Measurements from ENCODE around the gene TMEM179. TPM values are rescaled to one million over a fixed set of nuclear protein-coding genes. Genes with fewer than 3 reads are reported as not detected.
"Not testable (repeated sequence)": the region's sequence is repeated elsewhere in the genome, so short reads cannot be mapped to it uniquely, and the experiment has no call there.

Gene TMEM179
- total and polyA plus RNA-seq, 2 donors (not counting 1 experiment from before 2014, with no cell fraction given), result not detected

GRCh38 chr14:104638190-104638589, 33.6 kb upstream of the TMEM179 start:
- Histone ChIP-seq H3K27me3 (replicated peaks in 1 of 4; ENCODE audit: control extremely low read depth in 1 of 4, control insufficient read depth in 3 of 4, insufficient read depth in 4 of 4, low read length in 3 of 4) (peaks cover 0 to 15% (median 0%) of the 10 kb centered on the region in 4 experiments), H3K79me2 (ENCODE audit: control insufficient read depth, insufficient read depth, low read length) (no peaks in the 10 kb centered on the region), H2AFZ (ENCODE audit: insufficient read depth, low read depth, low read length, poor library complexity, severe bottlenecking) (no peak overlapping the region), H3K9ac (ENCODE audit: low read length) (no peak overlapping the region), H3K4me3 (ENCODE audit: control extremely low read depth in 1 of 5, extremely low read depth in 1 of 5, insufficient read depth in 1 of 5, low read depth in 2 of 5, low read length in 4 of 5) (no peak overlapping the region), H3K27ac (ENCODE audit: low read length in 2 of 2) (no peak overlapping the region), H3K9me3 (ENCODE audit: control extremely low read depth in 1 of 3, control insufficient read depth in 2 of 3, insufficient read depth in 1 of 3, low read length in 2 of 3) (no peaks in the 10 kb centered on the region), H4K20me1 (ENCODE audit: control insufficient read depth, insufficient read depth, low read length, poor library complexity, severe bottlenecking) (no peaks in the 10 kb centered on the region), H3K4me2 (replicated peaks; ENCODE audit: low read depth, low read length, poor library complexity, severe bottlenecking) (no peak overlapping the region), H3K36me3 (replicated peaks in 1 of 2; ENCODE audit: control extremely low read depth in 1 of 2, control insufficient read depth in 1 of 2, extremely low read depth in 1 of 2, insufficient read depth in 2 of 2, low read length in 1 of 2) (no peaks in the 10 kb centered on the region), H3K4me1 (ENCODE audit: control insufficient read depth in 2 of 2, insufficient read depth in 2 of 2, low read length in 2 of 2) (peaks cover 16 to 18% of the 10 kb centered on the region in 2 donors)
- intact Hi-C loops (cut with micrococcal nuclease), result no loop called here
- DNase-seq (no peak), ATAC-seq (ENCODE audit: low read depth) (no peak)
- TF ChIP-seq CTCF (IDR thresholded peaks at IDR 0.05) (no peak), EZH2 (IDR thresholded peaks at IDR 0.05; ENCODE audit: borderline replicate concordance, insufficient read depth, low read depth, low read length, poor library complexity, severe bottlenecking) (no peak)
- Mint-ChIP-seq H3K4me1 (peaks cover 7% of the 10 kb centered on the region), H3K27ac (no peak overlapping the region), H3K9me3 (ENCODE audit: insufficient read depth) (no peaks in the 10 kb centered on the region), H3K27me3 (peaks cover 9% of the 10 kb centered on the region), H3K4me3 (no peak overlapping the region)
- WGBS (ENCODE audit: insufficient coverage), result 77% methylated on average over 8 of the region's 12 CpGs
- POLR2A ChIA-PET, result no interaction called here
- CTCF ChIA-PET, result interaction anchor here (1.1 to 2.1 kb wide), 2 partner anchors 71 to 560 kb away, joined by 3 to 7 read pairs; no protein-coding TSS in a partner anchor

GRCh38 chr14:104637546-104638003, 33.0 kb upstream of the TMEM179 start:
- peaks cover 9% of the 10 kb centered on the region for H3K27me3 Mint-ChIP-seq
- no peaks in the 10 kb centered on the region for H3K9me3 ChIP-seq (ENCODE audit: control extremely low read depth in 1 of 3, control insufficient read depth in 2 of 3, insufficient read depth in 1 of 3, low read length in 2 of 3)
- H4K20me1 ChIP-seq (ENCODE audit: control insufficient read depth, insufficient read depth, low read length, poor library complexity, severe bottlenecking), result no peaks in the 10 kb centered on the region
- no peak overlapping the region for H2AFZ ChIP-seq (ENCODE audit: insufficient read depth, low read depth, low read length, poor library complexity, severe bottlenecking)
- H3K27ac Mint-ChIP-seq, result no peak overlapping the region
- TF ChIP-seq CTCF (IDR thresholded peaks at IDR 0.05) (no peak), EZH2 (IDR thresholded peaks at IDR 0.05; ENCODE audit: borderline replicate concordance, insufficient read depth, low read depth, low read length, poor library complexity, severe bottlenecking) (no peak)
- H3K4me3 ChIP-seq (ENCODE audit: control extremely low read depth in 1 of 5, extremely low read depth in 1 of 5, insufficient read depth in 1 of 5, low read depth in 2 of 5, low read length in 4 of 5), result no peak overlapping the region
- intact Hi-C loops (cut with micrococcal nuclease), result no loop called here
- H3K27me3 ChIP-seq (replicated peaks in 1 of 4; ENCODE audit: control extremely low read depth in 1 of 4, control insufficient read depth in 3 of 4, insufficient read depth in 4 of 4, low read length in 3 of 4), result peaks cover 0 to 15% (median 0%) of the 10 kb centered on the region in 4 experiments
- no peak overlapping the region for H3K4me2 ChIP-seq (replicated peaks; ENCODE audit: low read depth, low read length, poor library complexity, severe bottlenecking)
- no peak overlapping the region for H3K4me3 Mint-ChIP-seq
- no peaks in the 10 kb centered on the region for H3K36me3 ChIP-seq (replicated peaks in 1 of 2; ENCODE audit: control extremely low read depth in 1 of 2, control insufficient read depth in 1 of 2, extremely low read depth in 1 of 2, insufficient read depth in 2 of 2, low read length in 1 of 2)
- ChIA-PET POLR2A (no interaction called here), CTCF (interaction anchor here (0.7 kb wide), 1 partner anchor 382 kb away, joined by 3 read pairs; no protein-coding TSS in a partner anchor)
- no peak for ATAC-seq (ENCODE audit: low read depth)
- H3K79me2 ChIP-seq (ENCODE audit: control insufficient read depth, insufficient read depth, low read length), result no peaks in the 10 kb centered on the region
- no peak for DNase-seq
- H3K4me1 Mint-ChIP-seq, result peaks cover 7% of the 10 kb centered on the region
- H3K27ac ChIP-seq (ENCODE audit: low read length in 2 of 2), result no peak overlapping the region
- no peaks in the 10 kb centered on the region for H3K9me3 Mint-ChIP-seq (ENCODE audit: insufficient read depth)
- H3K9ac ChIP-seq (ENCODE audit: low read length), result no peak overlapping the region
- WGBS (ENCODE audit: insufficient coverage), result 100% methylated on average over 1 of the region's 5 CpGs
- peaks cover 16 to 18% of the 10 kb centered on the region in 2 donors for H3K4me1 ChIP-seq (ENCODE audit: control insufficient read depth in 2 of 2, insufficient read depth in 2 of 2, low read length in 2 of 2)

DNA sequence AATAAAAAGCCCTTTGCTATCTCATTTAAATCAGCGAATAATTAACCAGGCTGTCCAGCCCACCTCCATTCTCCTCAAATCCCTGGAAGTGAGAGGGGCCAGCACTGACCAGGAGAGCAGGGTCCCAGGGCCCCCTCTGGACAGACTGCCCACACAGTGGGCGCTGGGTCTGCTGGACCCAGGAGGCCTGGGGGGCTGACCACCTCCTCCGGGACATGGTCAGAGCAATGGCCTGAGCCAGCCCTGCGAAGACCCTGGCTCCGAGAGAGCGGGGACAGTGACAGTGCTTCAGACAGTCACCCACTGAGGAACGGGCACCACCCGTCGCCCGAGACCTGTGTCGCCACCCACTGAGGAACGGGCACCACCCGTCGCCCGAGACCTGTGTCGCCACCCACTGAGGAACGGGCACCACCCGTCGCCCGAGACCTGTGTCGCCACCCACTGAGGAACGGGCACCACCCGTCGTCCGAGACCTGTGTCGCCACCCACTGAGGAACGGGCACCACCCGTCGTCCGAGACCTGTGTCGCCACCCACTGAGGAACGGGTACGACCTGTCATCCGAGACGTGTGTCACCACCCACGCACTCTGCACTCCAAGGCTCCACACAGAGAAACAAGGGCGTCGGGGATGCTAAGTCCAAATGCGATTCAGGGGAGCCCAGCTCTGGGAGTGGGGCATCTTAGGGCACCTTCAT, 32.4 kb upstream of the TMEM179 start:
- H3K27me3 Mint-ChIP-seq; H3K4me3 Mint-ChIP-seq; H3K27ac Mint-ChIP-seq; H3K9me3 ChIP-seq (ENCODE audit: control extremely low read depth in 1 of 3, control insufficient read depth in 2 of 3, insufficient read depth in 1 of 3, low read length in 2 of 3); H3K4me2 ChIP-seq (replicated peaks; ENCODE audit: low read depth, low read length, poor library complexity, severe bottlenecking); H3K9ac ChIP-seq (ENCODE audit: low read length); intact Hi-C loops (cut with micrococcal nuclease); H3K4me3 ChIP-seq (ENCODE audit: control extremely low read depth in 1 of 5, extremely low read depth in 1 of 5, insufficient read depth in 1 of 5, low read depth in 2 of 5, low read length in 4 of 5); ATAC-seq (ENCODE audit: low read depth); H3K9me3 Mint-ChIP-seq (ENCODE audit: insufficient read depth); POLR2A ChIA-PET; H3K36me3 ChIP-seq (replicated peaks in 1 of 2; ENCODE audit: control extremely low read depth in 1 of 2, control insufficient read depth in 1 of 2, extremely low read depth in 1 of 2, insufficient read depth in 2 of 2, low read length in 1 of 2); H4K20me1 ChIP-seq (ENCODE audit: control insufficient read depth, insufficient read depth, low read length, poor library complexity, severe bottlenecking); DNase-seq; H3K4me1 Mint-ChIP-seq; H3K27ac ChIP-seq (ENCODE audit: low read length in 2 of 2); H3K79me2 ChIP-seq (ENCODE audit: control insufficient read depth, insufficient read depth, low read length); H2AFZ ChIP-seq (ENCODE audit: insufficient read depth, low read depth, low read length, poor library complexity, severe bottlenecking): not testable (repeated sequence)
- CTCF ChIA-PET, result interaction anchor here (0.7 kb wide), 1 partner anchor 382 kb away, joined by 3 read pairs; no protein-coding TSS in a partner anchor
- 92% methylated on average over 35 of the region's 39 CpGs for WGBS (ENCODE audit: insufficient coverage)
- peaks cover 0 to 15% (median 0%) of the 10 kb centered on the region in 4 experiments for H3K27me3 ChIP-seq (replicated peaks in 1 of 4; ENCODE audit: control extremely low read depth in 1 of 4, control insufficient read depth in 3 of 4, insufficient read depth in 4 of 4, low read length in 3 of 4)
- peaks cover 13 to 14% of the 10 kb centered on the region in 2 donors for H3K4me1 ChIP-seq (ENCODE audit: control insufficient read depth in 2 of 2, insufficient read depth in 2 of 2, low read length in 2 of 2)

All from B cell (primary cell).